GM13976 (cell line): ENCODE data around the gene SFXN5.

ENCODE experiments used
- DNase-seq: peaks from one replicate; pipeline ENCODE4 v3.0.0; 2012; ENCODE audit warnings: low spot score
- in situ Hi-C: fragments of 300-500 bp; cut with MboI; formaldehyde crosslinking; loops from one replicate; pipeline ENCODE4 v1.12.0; 2022; ENCODE audit warnings: low sequenced_read_pairs, mixed read lengths, inconsistent platforms; ENCODE audit not compliant: unreplicated experiment
- TF ChIP-seq, protein P1 (sequence below): IDR thresholded peaks from 2 replicates; pipeline ENCODE4 v1.5.1; 2012; ENCODE audit warnings: borderline replicate concordance, mild to moderate bottlenecking; ENCODE audit not compliant: insufficient read depth; ENCODE audit errors: extremely low read depth, missing control alignments, control extremely low read depth

SFXN5 gene

DNA sequence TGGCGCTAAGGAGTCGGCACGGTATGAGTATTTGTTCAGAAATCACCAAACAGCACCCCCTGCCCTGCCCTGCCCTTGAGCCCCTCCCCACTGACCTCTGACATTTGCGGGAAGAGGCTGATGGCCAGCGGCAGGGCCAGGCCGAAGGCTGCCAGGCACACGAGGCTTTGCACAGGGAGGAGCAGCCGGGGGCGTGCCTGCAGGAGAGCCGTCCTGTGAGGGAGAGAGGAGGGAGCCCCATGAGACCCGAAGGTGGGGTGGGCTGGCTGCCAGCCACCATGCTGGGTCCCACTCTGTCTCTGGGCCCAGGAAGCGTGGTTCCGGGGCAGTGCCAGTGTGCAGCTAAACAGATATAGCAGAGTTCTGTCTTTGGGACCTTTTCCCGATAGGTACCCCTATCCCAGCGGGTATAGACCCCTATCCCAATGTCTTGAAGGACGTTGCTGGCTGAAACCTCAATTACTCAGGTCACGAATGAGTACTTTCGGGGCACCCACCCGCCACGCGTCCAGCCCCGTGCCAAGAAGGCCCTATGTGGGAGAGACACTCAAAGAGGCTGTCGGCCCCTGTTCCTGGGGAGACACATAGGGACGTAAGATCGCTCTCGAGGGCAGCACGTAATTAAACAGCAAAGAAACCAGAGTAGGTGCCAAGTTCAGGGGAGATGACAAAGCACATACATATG lies 110.3 kb downstream of the SFXN5 start:
- TF ChIP-seq, protein P1, sequence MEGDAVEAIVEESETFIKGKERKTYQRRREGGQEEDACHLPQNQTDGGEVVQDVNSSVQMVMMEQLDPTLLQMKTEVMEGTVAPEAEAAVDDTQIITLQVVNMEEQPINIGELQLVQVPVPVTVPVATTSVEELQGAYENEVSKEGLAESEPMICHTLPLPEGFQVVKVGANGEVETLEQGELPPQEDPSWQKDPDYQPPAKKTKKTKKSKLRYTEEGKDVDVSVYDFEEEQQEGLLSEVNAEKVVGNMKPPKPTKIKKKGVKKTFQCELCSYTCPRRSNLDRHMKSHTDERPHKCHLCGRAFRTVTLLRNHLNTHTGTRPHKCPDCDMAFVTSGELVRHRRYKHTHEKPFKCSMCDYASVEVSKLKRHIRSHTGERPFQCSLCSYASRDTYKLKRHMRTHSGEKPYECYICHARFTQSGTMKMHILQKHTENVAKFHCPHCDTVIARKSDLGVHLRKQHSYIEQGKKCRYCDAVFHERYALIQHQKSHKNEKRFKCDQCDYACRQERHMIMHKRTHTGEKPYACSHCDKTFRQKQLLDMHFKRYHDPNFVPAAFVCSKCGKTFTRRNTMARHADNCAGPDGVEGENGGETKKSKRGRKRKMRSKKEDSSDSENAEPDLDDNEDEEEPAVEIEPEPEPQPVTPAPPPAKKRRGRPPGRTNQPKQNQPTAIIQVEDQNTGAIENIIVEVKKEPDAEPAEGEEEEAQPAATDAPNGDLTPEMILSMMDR, result no peak
- in situ Hi-C loops, result no loop called here

GRCh38 chr2:72959995-72960981 lies 111.2 kb downstream of the SFXN5 start:
- in situ Hi-C loops, result no loop called here
- TF ChIP-seq, protein P1, result no peak
- DNase-seq, result no peak

More for the DNA sequence above, 110.3 kb downstream of the SFXN5 start:
- no peak for DNase-seq

GRCh38 chr2:72959554-72959953 lies 112.0 kb downstream of the SFXN5 start:
- DNase-seq, result no peak
- in situ Hi-C loops, result no loop called here
- TF ChIP-seq, protein P1, result no peak

- no peak for DNase-seq
- TF ChIP-seq, protein P1, result no peak
- in situ Hi-C loops, result no loop called here
These were observed 112.7 kb downstream of the SFXN5 start for GRCh38 chr2:72958542-72959385.

- no peak for DNase-seq
- TF ChIP-seq, protein P1, result no peak
- in situ Hi-C loops, result no loop called here
These were observed 114.6 kb downstream of the SFXN5 start for GRCh38 chr2:72956936-72957335.

- DNase-seq, result no peak
- in situ Hi-C loops, result no loop called here
- TF ChIP-seq, protein P1, result no peak
These were observed 115.5 kb downstream of the SFXN5 start for GRCh38 chr2:72956050-72956395.
